HCT116 (cell line): ENCODE results near the gene LRPPRC. TPM values are rescaled to one million over a fixed set of nuclear protein-coding genes. Genes with fewer than 3 reads are reported as not detected.

Experiments used
- ATAC-seq: fragments of 200-7000 bp; cut with Tn5 transposase; 2 replicates; pipeline ENCODE4 v1.9.1; 2020; ENCODE audit warnings: mild to moderate bottlenecking, moderate library complexity
- BruUV-seq: library from RNA; stranded (reverse); fragments of 400-500 nt; replicated peaks from 2 replicates; lab custom pipeline; 2021; lab: Mats Ljungman, UMichigan
- CTCF ChIA-PET: fragments of 300-600 bp; sonication (Branson Sonifier 250); formaldehyde crosslinking; loops from one replicate; lab custom pipeline; 2021; ENCODE audit warnings: antibody characterized with exemption; lab: Charles Lee
- POLR2A ChIA-PET: fragments of 300-600, 350-600 bp; sonication (Branson Sonifier 250); formaldehyde crosslinking; loops from one replicate; lab custom pipeline; 2021; ENCODE audit warnings: antibody characterized with exemption; lab: Charles Lee
- RAD21 ChIA-PET, 2 experiments: fragments of 300-600 bp; sonication (Branson Sonifier 250); formaldehyde crosslinking; loops; one replicate each; lab custom pipeline; 2023; ENCODE audit warnings: low total read pairs in 2 of 2; ENCODE audit not compliant: uncharacterized antibody in 2 of 2, unreplicated experiment in 2 of 2, low non-redundant PET in 1 of 2; lab: Charles Lee
- DNase-seq: peaks from one replicate; pipeline ENCODE4 v3.0.0-alpha.2; 2010; ENCODE audit warnings: low read depth, low spot score
- H2AFZ ChIP-seq: fragments of 200-600 bp; shearing (Covaris generic), sonication (generic); 2 replicates; pipeline ENCODE4 v1.6.1; 2017; ENCODE audit warnings: low read depth, mixed run types, mixed read lengths, antibody characterized with exemption, low read length; ENCODE audit not compliant: poor library complexity, severe bottlenecking
- H3K27ac ChIP-seq: 2 replicates; pipeline ENCODE4 v1.5.1; 2012; ENCODE audit warnings: low read depth, low read length
- H3K27me3 ChIP-seq: fragments of 200-600 bp; sonication (generic); 2 replicates; pipeline ENCODE4 v1.6.1; 2016; ENCODE audit warnings: mixed run types, low read length, mixed read lengths; ENCODE audit not compliant: insufficient read depth
- H3K36me3 ChIP-seq, 2 experiments: fragments of 200-500 bp in 1 of 2; fragments of 200-600 bp in 1 of 2; sonication (Bioruptor generic) in 1 of 2; sonication (generic) in 1 of 2; 2 replicates each; pipeline versions ENCODE4 v1.5.1 to v1.6.1; 2014 to 2016; ENCODE audit warnings: low read length in 2 of 2, inconsistent platforms in 1 of 2, mixed read lengths in 1 of 2, mixed run types in 1 of 2; ENCODE audit not compliant: insufficient read depth in 2 of 2, control insufficient read depth in 1 of 2
- H3K4me1 ChIP-seq, 2 experiments: fragments of 200-600 bp in 1 of 2; sonication (generic) in 1 of 2; 2 replicates each; pipeline versions ENCODE4 v1.5.1 to v1.6.1; 2012 to 2017; ENCODE audit warnings: low read length in 2 of 2, inconsistent platforms in 1 of 2, mild to moderate bottlenecking in 1 of 2, mixed read lengths in 1 of 2, mixed run types in 1 of 2, moderate library complexity in 1 of 2; ENCODE audit not compliant: insufficient read depth in 2 of 2, control insufficient read depth in 1 of 2
- H3K4me2 ChIP-seq: fragments of 200-600 bp; sonication (generic); 2 replicates; pipeline ENCODE4 v1.6.1; 2017; ENCODE audit warnings: mixed run types, low read length, mixed read lengths
- H3K4me3 ChIP-seq, 2 experiments: fragments of 200-600 bp in 1 of 2; sonication (generic) in 1 of 2; replicated peaks in 1 of 2; 2 replicates each; pipeline ENCODE4 v1.5.1; 2011 to 2016; ENCODE audit warnings: low read length in 2 of 2, control low read depth in 1 of 2, low read depth in 1 of 2, mild to moderate bottlenecking in 1 of 2, mixed read lengths in 1 of 2, mixed run types in 1 of 2
- H3K79me2 ChIP-seq: fragments of 200-600 bp; sonication (generic); 2 replicates; pipeline ENCODE4 v1.6.1; 2017; ENCODE audit warnings: mild to moderate bottlenecking, mixed run types, low read length, moderate library complexity, mixed read lengths; ENCODE audit not compliant: insufficient read depth
- H3K9ac ChIP-seq: fragments of 200-600 bp; sonication (generic); 2 replicates; pipeline ENCODE4 v1.6.1; 2016; ENCODE audit warnings: low read length, mixed read lengths
- H3K9me2 ChIP-seq: fragments of 200-600 bp; sonication (generic), shearing (Covaris generic); 2 replicates; pipeline ENCODE4 v1.6.1; 2017; ENCODE audit warnings: mixed run types, mild to moderate bottlenecking, moderate library complexity; ENCODE audit not compliant: insufficient read depth
- H3K9me3 ChIP-seq, 2 experiments: fragments of 200-500 bp in 1 of 2; fragments of 200-600 bp in 1 of 2; sonication (Bioruptor generic) in 1 of 2; sonication (generic) in 1 of 2; 2 replicates each; pipeline ENCODE4 v1.6.1; 2014 to 2017; ENCODE audit warnings: low read length in 2 of 2, mixed read lengths in 2 of 2, inconsistent platforms in 1 of 2, low read depth in 1 of 2, mild to moderate bottlenecking in 1 of 2, mixed run types in 1 of 2, moderate library complexity in 1 of 2; ENCODE audit not compliant: control insufficient read depth in 1 of 2, insufficient read depth in 1 of 2
- H4K20me1 ChIP-seq: fragments of 200-600 bp; sonication (generic), shearing (Covaris generic); 2 replicates; pipeline ENCODE4 v1.6.1; 2017; ENCODE audit warnings: mixed run types, mild to moderate bottlenecking, moderate library complexity; ENCODE audit not compliant: insufficient read depth
- CTCF ChIP-seq, 3 experiments: fragments of 200-600 bp in 1 of 3; sonication (generic) in 1 of 3; IDR thresholded peaks in 2 of 3; conservative IDR thresholded peaks in 1 of 3; 2 replicates each; pipeline ENCODE4 v1.5.1; 2012 to 2017; ENCODE audit warnings: low read depth in 2 of 3, low read length in 2 of 3, antibody characterized with exemption in 1 of 3, borderline replicate concordance in 1 of 3, control low read depth in 1 of 3, mild to moderate bottlenecking in 1 of 3, mixed read lengths in 1 of 3, mixed run types in 1 of 3, moderate library complexity in 1 of 3; ENCODE audit not compliant: insufficient read depth in 1 of 3
- EGR1 ChIP-seq: IDR thresholded peaks from 2 replicates; pipeline ENCODE4 v1.6.1; 2012; ENCODE audit warnings: low read depth
- FOSL1 ChIP-seq: IDR thresholded peaks from 2 replicates; pipeline ENCODE4 v1.6.1; 2012; ENCODE audit warnings: low read depth
- MAX ChIP-seq: IDR thresholded peaks from 2 replicates; pipeline ENCODE4 v1.6.1; 2012
- ZBTB33 ChIP-seq: IDR thresholded peaks from 2 replicates; pipeline ENCODE4 v1.6.1; 2011; ENCODE audit warnings: mild to moderate bottlenecking, low read length, moderate library complexity; ENCODE audit not compliant: insufficient replicate concordance; ENCODE audit errors: extremely low read depth
- intact Hi-C: fragments of 100-400 bp; cut with micrococcal nuclease; formaldehyde crosslinking; loops from 2 replicates; pipeline ENCODE4 v1.10.0; 2022
- total RNA-seq: library from RNA; stranded (reverse); gene quantifications from one replicate; pipeline ENCODE4 v1.2.1, GENCODE V29; 2021; ENCODE audit not compliant: unreplicated experiment

LRPPRC gene
- total RNA-seq, 1 experiment from 2014 or later = 210 TPM

GRCh38 chr2:43939695-43940256 lies 56.0 kb downstream of the LRPPRC start:
- Histone ChIP-seq H2AFZ (no peak overlapping the region), H4K20me1 (peaks cover 44% of the 10 kb centered on the region; the same call in 1 of the 2 replicates), H3K9me3 (no peaks in the 10 kb centered on the region), H3K4me2 (no peak overlapping the region), H3K27me3 (no peaks in the 10 kb centered on the region), H3K79me2 (peaks cover 100% of the 10 kb centered on the region), H3K4me1 (no peaks in the 10 kb centered on the region), H3K27ac (no peak overlapping the region), H3K9me2 (no peaks in the 10 kb centered on the region), H3K36me3 (peaks cover 33 to 49% of the 10 kb centered on the region in 2 experiments), H3K4me3 (no peak overlapping the region)
- ATAC-seq = no peak
- CTCF ChIA-PET = no interaction called here
- intact Hi-C loops = no loop called here
- DNase-seq = no peak
- TF ChIP-seq ZBTB33 (no peak), MAX (no peak)
- TF ChIP-seq, all 23 proteins: peak for 0
- no peak overlapping the region for H3K9ac ChIP-seq
- BruUV-seq = no TSS peak
- ChIA-PET POLR2A (no interaction called here), RAD21 (no interaction called here)

- ATAC-seq = no peak
- no peak overlapping the region for H2AFZ ChIP-seq
- ChIA-PET POLR2A (no interaction called here), CTCF (interaction anchor here (1.4 kb wide), 1 partner anchor 14 kb away, joined by 3 read pairs; no protein-coding TSS in a partner anchor), RAD21 (no interaction called here)
- no TSS peak for BruUV-seq
- H3K27me3 ChIP-seq = no peaks in the 10 kb centered on the region
- H4K20me1 ChIP-seq = peaks cover 42% of the 10 kb centered on the region; the same call in 1 of the 2 replicates
- no peak overlapping the region for H3K27ac ChIP-seq
- H3K9ac ChIP-seq = no peak overlapping the region
- no peak for DNase-seq
- no peak overlapping the region for H3K4me2 ChIP-seq
- H3K9me2 ChIP-seq = no peaks in the 10 kb centered on the region
- no peaks in the 10 kb centered on the region for H3K9me3 ChIP-seq
- H3K4me1 ChIP-seq = no peaks in the 10 kb centered on the region
- TF ChIP-seq EGR1 = no peak
- TF ChIP-seq CTCF (IDR thresholded peaks at IDR 0.05 in 2 of 3, conservative IDR thresholded peaks at IDR 0.05 in 1 of 3; ENCODE audit: borderline replicate concordance in 1 of 3, insufficient read depth in 1 of 3, low read depth in 2 of 3, low read length in 2 of 3) = no peak
- TF ChIP-seq FOSL1 = no peak
- H3K79me2 ChIP-seq = peaks cover 99% of the 10 kb centered on the region
- H3K4me3 ChIP-seq = no peak overlapping the region
- peaks cover 32 to 54% of the 10 kb centered on the region in 2 experiments for H3K36me3 ChIP-seq
- intact Hi-C loops = loop anchor here (1.0 kb wide), 1 partner anchor 14 kb away; no protein-coding TSS in a partner anchor
Observed at GRCh38 chr2:43937269-43937820, 58.4 kb downstream of the LRPPRC start.
